Epithelial cell of proximal tubule (primary cell): ENCODE data around the gene ARHGAP30. TPM values are rescaled to one million over a fixed set of nuclear protein-coding genes. Genes with fewer than 3 reads are reported as not detected.
A peak's percentile ranks its signal among the peaks of the same experiment; 100 is the strongest.

ENCODE experiments used
- DNase-seq: peaks from one replicate; pipeline ENCODE4 v3.0.0-alpha.2; 2011; ENCODE audit warnings: low read depth
- H3K4me3 ChIP-seq: 2 replicates; pipeline ENCODE4 v1.5.1; 2011; ENCODE audit warnings: low read depth, mild to moderate bottlenecking, low read length
- CTCF ChIP-seq: conservative IDR thresholded peaks from 2 replicates; pipeline ENCODE4 v1.5.1; 2012; ENCODE audit warnings: low read depth, mild to moderate bottlenecking, low read length
- total RNA-seq: library from RNA; depleted of rRNA; stranded (reverse); fragments of >200 nt; gene quantifications from 2 replicates; pipeline ENCODE4 v1.2.3, GENCODE V29; 2015

ARHGAP30 gene
- total RNA-seq, 1 donor from 2014 or later, result 0.06 TPM

DNA sequence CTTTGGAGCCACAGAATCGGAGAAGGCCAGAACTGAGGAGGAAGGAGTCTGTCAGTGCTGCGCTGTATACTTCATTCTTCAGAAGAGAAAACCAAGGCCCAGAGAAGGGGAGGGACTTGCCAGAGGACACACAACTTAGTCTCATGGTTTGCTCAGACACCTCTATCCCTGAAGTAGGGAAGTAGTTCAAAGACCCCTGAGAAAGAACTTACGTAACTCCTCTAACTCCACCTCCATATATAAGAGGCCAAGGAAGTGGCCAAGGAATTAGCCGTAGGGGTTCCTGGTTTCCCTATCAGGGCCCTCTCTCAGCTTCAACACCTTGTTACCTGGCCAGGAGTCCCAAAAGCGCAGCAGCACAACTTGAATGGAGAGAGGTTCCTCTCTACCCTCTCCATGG, 20.2 kb upstream of the ARHGAP30 start:
- TF ChIP-seq CTCF, result no peak
- no peak for DNase-seq
- H3K4me3 ChIP-seq, result no peak overlapping the region

GRCh38 chr1:161089251-161089924, 19.7 kb upstream of the ARHGAP30 start, which contains the start of gene NECTIN4:
NECTIN4 (minus strand) TSS chr1:161089558; CDS start chr1:161089296, 262 bp downstream.
- DNase-seq, result no peak
- H3K4me3 ChIP-seq, result no peak within 1 kb of the TSS
- no peak for TF ChIP-seq CTCF

- no peak overlapping the region for H3K4me3 ChIP-seq
- DNase-seq, result peak; percentile 29
- TF ChIP-seq CTCF, result no peak
Observed at GRCh38 chr1:161088587-161089110, 19.0 kb upstream of the ARHGAP30 start.

- TF ChIP-seq CTCF, result no peak
- DNase-seq, result no peak
- H3K4me3 ChIP-seq, result no peak overlapping the region
Observed at GRCh38 chr1:161086457-161086856, 16.8 kb upstream of the ARHGAP30 start.

GRCh38 chr1:161085165-161085564, 15.5 kb upstream of the ARHGAP30 start:
- no peak for DNase-seq
- H3K4me3 ChIP-seq, result no peak overlapping the region
- TF ChIP-seq CTCF, result no peak

DNA sequence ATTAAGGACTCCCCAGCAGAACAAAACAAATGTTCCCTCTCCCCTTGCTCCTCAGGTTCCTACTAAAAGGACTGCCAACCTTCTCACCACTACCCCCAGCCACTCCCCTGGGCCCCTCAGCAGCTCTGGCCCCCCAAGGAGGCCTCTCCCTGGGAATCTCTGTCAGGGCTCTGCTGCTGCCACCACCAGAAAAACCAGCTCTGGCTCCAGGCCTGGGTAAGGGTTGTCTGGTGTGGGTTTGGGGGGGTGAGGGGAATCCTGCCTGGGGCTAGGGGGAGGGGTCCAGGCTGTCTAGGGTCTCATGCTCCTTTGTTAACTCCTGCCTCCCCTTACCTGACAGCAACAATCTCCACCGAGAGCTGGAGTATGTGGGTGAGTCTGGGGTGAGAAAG, 14.9 kb upstream of the ARHGAP30 start:
- no peak overlapping the region for H3K4me3 ChIP-seq
- TF ChIP-seq CTCF, result no peak
- DNase-seq, result no peak
